Measurements from ENCODE around the gene LMBR1.
"Not testable (repeated sequence)": the region's sequence is repeated elsewhere in the genome, so short reads cannot be mapped to it uniquely, and the experiment has no call there.

The LMBR1 gene

GRCh38 chr7:156889089-156889488, 3.9 kb downstream of the LMBR1 start:
- no peak for TF ChIP-seq CTCF (IDR thresholded peaks at IDR 0.05; ENCODE audit: extremely low read depth, insufficient read depth, missing control alignments)
- no peak for DNase-seq (ENCODE audit: low spot score)
- in situ Hi-C loops (cut with MboI; ENCODE audit: low pct_unique_long_range_greater_than_20kb, low sequenced_read_pairs, unreplicated experiment), result no loop called here

- no peak for TF ChIP-seq CTCF (IDR thresholded peaks at IDR 0.05; ENCODE audit: extremely low read depth, insufficient read depth, missing control alignments)
- in situ Hi-C loops (cut with MboI; ENCODE audit: low pct_unique_long_range_greater_than_20kb, low sequenced_read_pairs, unreplicated experiment), result no loop called here
- no peak for DNase-seq (ENCODE audit: low spot score)
Observed at GRCh38 chr7:156886020-156886795, 6.8 kb downstream of the LMBR1 start.

- in situ Hi-C loops (cut with MboI; ENCODE audit: low pct_unique_long_range_greater_than_20kb, low sequenced_read_pairs, unreplicated experiment), result no loop called here
- no peak for TF ChIP-seq CTCF (IDR thresholded peaks at IDR 0.05; ENCODE audit: extremely low read depth, insufficient read depth, missing control alignments)
- DNase-seq (ENCODE audit: low spot score), result no peak
Observed at GRCh38 chr7:156881679-156882078, 11.3 kb downstream of the LMBR1 start.

GRCh38 chr7:156875766-156876165, 17.2 kb downstream of the LMBR1 start:
- DNase-seq (ENCODE audit: low spot score), result no peak
- in situ Hi-C loops (cut with MboI; ENCODE audit: low pct_unique_long_range_greater_than_20kb, low sequenced_read_pairs, unreplicated experiment), result no loop called here

GRCh38 chr7:156868363-156868762, 24.6 kb downstream of the LMBR1 start:
- DNase-seq (ENCODE audit: low spot score); in situ Hi-C loops (cut with MboI; ENCODE audit: low pct_unique_long_range_greater_than_20kb, low sequenced_read_pairs, unreplicated experiment): not testable (repeated sequence)

More at GRCh38 chr7:156875766-156876165, 17.2 kb downstream of the LMBR1 start:
- TF ChIP-seq CTCF (IDR thresholded peaks at IDR 0.05; ENCODE audit: extremely low read depth, insufficient read depth, missing control alignments), result no peak

- DNase-seq (ENCODE audit: low spot score), result no peak
- no peak for TF ChIP-seq CTCF (IDR thresholded peaks at IDR 0.05; ENCODE audit: extremely low read depth, insufficient read depth, missing control alignments)
- in situ Hi-C loops (cut with MboI; ENCODE audit: low pct_unique_long_range_greater_than_20kb, low sequenced_read_pairs, unreplicated experiment), result no loop called here
Observed at GRCh38 chr7:156865493-156865892, 27.5 kb downstream of the LMBR1 start.

GRCh38 chr7:156862022-156862421, 31.0 kb downstream of the LMBR1 start:
- in situ Hi-C loops (cut with MboI; ENCODE audit: low pct_unique_long_range_greater_than_20kb, low sequenced_read_pairs, unreplicated experiment), result not testable (repeated sequence)

GRCh38 chr7:156861212-156861611, 31.8 kb downstream of the LMBR1 start:
- DNase-seq (ENCODE audit: low spot score), result no peak
- in situ Hi-C loops (cut with MboI; ENCODE audit: low pct_unique_long_range_greater_than_20kb, low sequenced_read_pairs, unreplicated experiment), result no loop called here
- no peak for TF ChIP-seq CTCF (IDR thresholded peaks at IDR 0.05; ENCODE audit: extremely low read depth, insufficient read depth, missing control alignments)

More at GRCh38 chr7:156862022-156862421, 31.0 kb downstream of the LMBR1 start:
- DNase-seq (ENCODE audit: low spot score), result not testable (repeated sequence)

GRCh38 chr7:156860099-156860498, 32.9 kb downstream of the LMBR1 start:
- in situ Hi-C loops (cut with MboI; ENCODE audit: low pct_unique_long_range_greater_than_20kb, low sequenced_read_pairs, unreplicated experiment); DNase-seq (ENCODE audit: low spot score): not testable (repeated sequence)
